Measurements from ENCODE around the gene ABCC11.
"Not testable (repeated sequence)": the region's sequence is repeated elsewhere in the genome, so short reads cannot be mapped to it uniquely, and the experiment has no call there.

The ABCC11 gene

DNA sequence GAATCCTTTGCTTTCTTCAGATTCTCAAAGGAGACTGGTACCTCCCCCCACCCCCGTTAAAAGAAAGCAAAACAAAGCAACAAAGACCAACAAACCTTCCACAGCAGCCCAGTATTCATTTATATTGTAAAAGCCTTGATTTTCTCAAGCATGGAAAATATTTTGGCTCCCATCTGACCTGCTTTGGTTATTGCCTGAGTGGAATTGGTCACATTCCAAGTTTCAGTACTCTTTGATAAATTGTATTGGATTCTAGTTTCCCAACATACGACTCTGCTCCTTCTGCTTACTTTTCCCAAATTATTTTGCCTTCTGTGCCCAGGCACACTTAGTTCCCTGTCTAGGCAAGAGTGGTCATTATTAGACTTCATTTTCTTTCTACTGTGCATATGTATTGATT, 1.3 kb downstream of the ABCC11 start:
- no peak for DNase-seq (ENCODE audit: low spot score)

DNA sequence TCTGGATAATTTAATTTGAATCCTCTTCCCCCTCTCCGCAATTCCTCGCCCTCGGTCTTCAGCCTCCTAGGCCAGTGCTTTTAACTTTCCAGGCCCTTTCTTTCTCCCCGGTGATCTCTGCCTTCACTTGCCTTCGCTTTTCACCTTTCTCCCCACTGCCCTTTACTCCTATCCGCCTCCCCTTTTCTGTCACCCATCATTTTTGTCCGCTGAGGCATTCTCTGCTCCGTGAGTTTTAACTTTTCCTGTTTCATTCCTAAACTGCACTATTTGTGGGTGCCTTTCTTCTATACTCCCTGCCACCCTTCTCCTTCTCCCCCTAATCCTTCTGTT, 2.5 kb downstream of the ABCC11 start:
- DNase-seq (ENCODE audit: low spot score), result no peak

DNA sequence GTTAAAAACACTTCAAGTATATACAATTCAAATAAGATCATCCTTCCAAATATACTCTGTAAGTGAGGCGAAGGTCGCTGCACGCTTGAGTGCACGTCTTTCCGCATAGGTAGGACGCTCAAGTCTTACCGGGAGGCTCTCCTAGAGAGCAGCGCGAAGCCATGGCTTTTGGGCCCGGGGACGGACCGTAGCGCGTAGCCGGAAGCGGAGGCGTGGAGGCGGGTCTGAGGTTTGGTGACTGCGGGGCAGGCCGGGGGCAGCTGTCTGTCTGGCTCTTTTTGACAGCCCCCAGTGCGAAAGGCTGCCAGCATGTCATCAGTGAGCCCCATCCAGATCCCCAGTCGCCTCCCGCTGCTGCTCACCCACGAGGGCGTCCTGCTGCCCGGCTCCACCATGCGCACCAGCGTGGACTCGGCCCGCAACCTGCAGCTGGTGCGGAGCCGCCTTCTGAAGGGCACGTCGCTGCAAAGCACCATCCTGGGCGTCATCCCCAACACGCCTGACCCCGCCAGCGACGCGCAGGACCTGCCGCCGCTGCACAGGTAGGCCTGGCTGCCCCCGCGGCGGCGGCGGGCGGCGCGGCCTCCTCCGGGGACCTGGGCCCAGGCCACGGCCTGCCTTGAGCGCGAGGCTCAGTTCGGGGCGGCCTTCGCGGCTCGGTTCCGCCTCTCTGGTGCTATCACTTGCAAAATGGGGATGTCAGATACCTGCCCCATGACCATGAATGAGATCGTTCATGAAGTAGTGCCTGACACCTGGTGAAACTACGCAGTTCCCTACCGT, 3.1 kb downstream of the ABCC11 start, which contains the start of gene LONP2:
Gene LONP2 (plus strand): TSS at position 221 of the 783 bp plus-strand sequence. CDS start 89 bp downstream, at position 310.
- DNase-seq (ENCODE audit: low spot score), result peak; percentile 94

DNA sequence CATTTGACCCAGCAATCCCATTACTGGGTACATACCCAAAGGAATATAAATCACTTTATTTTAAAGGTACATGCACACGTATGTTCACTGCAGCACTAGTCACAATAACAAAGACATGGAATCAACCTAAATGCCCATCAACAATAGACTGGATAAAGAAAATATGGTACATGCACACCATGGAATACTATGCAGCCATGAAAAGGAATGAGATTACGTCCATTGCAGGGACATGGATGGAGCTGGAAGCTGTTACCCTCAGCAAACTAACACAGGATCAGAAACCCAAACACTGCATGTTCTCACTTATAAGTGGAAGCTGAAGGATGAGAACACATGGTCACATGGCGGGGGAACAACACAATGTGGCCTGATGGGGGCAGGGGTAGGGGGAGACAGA, 7.2 kb downstream of the ABCC11 start:
- not testable (repeated sequence) for DNase-seq (ENCODE audit: low spot score)

DNA sequence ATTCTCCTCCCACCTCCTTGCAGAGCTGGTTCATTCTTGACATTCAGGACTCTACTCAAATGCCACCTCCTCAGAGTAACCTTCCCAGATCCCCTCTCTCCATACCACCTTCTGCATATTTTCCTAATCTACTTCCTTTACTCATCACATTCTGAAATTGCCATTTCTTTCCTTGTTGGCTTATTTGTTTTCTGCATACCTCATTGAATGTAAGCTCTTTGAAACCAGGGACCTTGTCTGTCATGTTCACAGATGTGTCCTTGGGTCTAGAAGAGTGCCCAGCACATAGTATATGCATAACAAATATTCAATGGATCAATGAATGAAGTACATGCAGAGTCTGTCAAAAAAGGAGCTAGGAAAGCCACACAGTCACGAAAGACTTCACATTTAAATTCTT, 11.1 kb downstream of the ABCC11 start:
- no peak for DNase-seq (ENCODE audit: low spot score)

DNA sequence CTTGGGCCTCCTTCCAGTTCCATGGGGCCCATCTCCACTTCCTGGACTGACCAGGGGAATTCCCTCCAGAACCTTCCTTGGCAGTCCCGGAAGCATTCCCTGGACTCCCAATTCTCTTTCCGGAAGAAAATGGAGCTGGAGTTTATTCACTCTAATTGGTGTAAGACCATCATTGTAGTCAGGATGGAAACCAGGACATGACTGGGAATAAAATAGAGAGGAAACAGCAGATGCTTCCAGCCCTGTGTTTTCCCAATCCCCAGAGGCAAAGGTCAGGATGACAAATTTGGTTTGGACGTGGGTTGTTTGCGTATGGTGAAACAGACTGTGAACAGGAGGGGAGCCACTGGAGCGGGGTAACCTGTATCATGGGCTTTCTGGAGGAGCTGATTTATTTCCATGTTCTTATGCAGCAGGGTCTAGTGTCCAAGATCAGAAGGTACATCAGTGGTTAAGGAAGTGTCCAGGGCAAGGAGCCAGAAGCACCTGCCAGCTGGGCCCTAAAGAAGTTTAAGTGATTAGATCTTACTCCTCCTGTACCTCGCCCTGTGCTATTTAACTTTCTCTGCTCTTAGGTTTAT, 11.7 kb downstream of the ABCC11 start:
- DNase-seq (ENCODE audit: low spot score), result no peak

DNA sequence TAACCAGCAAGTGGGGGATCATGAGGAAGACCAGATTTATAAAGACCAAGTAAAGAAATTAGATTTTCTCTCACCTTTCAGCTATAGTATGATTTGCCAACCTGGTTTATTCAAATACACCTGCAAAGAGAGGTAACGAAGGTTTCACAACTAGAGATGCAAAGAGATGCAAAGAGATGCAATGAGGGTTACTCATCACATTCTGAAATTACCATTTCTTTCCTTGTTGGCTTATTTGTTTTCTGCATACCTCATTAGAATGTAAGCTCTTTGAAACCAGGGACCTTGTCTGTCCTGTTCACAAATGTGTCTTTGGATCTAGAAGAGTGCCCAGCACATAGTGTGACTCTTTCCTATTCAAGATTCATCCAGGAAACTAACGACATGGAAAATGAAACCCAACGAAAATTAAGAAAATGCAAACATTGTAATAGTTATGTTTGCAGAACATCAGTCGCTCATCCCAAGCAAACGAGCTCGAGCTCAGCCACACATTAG, 12.2 kb downstream of the ABCC11 start:
- no peak for DNase-seq (ENCODE audit: low spot score)

DNA sequence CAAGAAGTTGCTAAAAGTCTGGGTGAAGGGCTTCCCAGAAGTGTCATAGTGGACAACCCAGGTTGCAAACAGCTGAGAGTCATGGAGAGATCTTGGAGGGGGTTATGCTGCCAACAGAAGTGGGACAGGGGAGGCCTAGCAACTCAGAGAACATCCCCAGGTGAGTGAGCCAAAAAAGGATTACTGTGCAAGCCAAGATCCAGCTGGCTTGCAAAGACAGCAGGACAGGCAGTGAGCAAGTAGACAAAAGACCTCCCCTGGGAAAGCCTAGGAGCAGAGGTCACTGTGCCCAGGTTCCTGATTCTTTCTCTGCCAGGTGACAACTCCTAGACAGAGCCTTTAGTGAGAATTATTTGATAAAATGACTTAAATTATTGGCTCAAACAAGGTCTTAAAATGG, 12.7 kb downstream of the ABCC11 start:
- no peak for DNase-seq (ENCODE audit: low spot score)

DNA sequence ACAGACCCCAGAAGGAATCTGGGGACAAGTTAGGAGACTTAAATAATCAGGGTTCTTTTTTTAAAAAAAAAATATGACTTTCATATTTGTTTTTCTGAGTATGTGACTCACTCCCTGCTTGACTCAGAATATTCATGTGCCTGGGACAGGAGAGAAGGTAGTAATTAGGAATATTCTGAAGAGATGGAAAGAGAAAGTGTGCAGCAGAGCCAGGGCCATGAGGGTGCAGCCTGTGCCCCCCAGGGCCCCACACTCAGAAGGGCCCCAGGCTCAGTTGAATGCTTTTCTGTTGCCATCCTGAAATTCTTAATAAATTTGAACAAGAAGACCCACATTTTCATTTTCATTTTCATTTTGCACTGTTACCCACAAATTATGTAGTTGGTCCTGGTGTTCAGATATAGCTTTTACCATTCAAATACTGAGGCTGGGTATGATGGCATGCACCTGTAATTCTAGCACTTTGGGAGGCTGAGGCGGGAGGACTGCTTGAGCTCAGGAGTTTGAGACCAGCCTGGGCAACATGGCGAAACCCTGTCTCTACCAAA, 14.8 kb downstream of the ABCC11 start:
- DNase-seq (ENCODE audit: low spot score), result peak; percentile 8

DNA sequence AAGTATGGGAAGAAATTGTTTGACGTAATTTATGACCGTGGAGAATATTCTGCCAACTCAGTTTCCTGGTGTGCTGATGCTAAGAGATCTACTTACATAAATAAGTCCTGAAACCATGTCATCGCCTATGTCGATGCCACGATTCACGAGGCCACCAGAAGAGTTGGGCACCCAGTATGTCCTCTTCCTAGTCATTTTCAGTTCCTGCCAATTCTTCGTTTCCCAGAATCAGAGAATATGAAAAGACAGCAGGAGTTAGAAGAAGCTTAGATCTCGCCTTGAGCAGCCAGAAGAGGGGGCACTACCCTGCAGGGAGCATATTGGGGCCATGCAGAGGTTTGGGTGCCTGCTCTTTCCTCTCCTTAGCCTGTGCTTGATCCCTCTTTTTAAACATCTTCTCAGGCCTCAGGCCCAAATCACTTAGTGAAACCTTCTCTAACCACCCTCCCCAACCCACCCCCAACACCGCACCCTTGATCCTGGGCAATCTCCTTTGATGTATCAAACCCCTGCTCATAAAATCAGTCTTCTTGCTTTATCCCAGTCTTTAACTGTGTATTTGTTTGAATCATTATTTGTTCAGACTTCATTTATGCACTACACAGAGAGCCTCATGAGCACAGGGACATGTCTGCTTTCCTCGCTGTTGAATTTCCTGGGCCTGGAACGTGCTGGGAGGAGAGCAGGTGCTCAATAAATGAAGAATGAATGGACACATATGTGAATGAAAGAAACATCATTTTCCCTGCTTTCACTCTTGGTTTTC, 15.4 kb downstream of the ABCC11 start:
- DNase-seq (ENCODE audit: low spot score), result peak; percentile 45

DNA sequence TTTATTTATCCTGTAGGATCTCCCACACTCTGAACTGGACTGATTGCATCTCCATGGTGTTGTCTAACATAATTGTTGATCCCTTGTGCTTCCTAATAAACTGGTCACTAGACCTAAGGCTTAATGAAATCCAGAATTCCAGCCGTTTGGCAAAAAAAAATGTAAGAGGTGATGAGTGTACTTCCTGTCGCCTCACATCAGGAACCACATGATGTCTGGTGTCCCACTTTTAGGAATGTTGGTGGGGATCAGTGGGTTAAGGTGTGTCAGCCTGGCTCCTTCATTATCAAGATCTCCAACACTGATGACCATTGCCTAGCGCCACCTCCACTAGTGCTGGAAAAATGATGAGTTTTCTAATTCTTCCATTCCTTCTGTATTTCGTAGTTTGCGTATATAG, 21.9 kb downstream of the ABCC11 start:
- DNase-seq (ENCODE audit: low spot score), result no peak

DNA sequence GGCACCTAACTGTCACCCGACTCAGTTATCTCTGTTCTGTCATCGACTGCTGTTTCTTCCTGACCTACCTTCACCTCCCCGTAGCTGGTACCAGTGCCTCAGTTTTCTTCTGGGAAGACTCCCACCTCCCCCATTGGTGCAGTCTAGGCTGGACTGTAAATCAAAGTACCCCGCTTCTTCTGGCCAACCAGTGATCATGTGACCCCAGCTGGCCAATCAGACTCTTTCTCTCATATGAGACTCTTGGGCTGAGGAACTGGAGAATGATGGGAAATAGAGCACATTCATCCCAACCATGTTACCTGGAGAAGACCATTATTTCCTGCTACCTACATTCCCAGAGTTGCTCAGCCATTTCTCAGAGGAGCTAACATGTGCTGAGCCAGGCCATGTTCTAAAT, 23.8 kb downstream of the ABCC11 start:
- no peak for DNase-seq (ENCODE audit: low spot score)

DNA sequence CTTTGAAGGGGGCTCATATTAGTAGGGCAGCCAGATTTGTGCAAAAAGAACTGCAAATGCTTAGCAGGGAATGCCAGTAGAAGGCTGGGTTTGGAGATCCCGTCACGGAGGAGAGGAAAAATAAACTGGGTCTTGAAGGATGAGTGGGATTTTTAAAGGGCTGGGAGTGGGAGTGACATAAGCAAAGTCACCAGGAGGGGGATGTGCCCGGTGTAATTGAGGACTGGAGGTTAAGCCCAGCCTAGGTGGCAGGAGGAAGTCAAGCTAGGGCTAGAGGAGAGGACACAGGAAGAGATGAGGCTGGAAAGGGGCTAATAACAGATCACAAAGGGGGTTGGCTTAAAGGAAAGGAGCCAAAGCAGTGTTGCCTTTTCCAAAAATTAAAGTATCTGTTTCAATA, 26.4 kb downstream of the ABCC11 start:
- no peak for DNase-seq (ENCODE audit: low spot score)

DNA sequence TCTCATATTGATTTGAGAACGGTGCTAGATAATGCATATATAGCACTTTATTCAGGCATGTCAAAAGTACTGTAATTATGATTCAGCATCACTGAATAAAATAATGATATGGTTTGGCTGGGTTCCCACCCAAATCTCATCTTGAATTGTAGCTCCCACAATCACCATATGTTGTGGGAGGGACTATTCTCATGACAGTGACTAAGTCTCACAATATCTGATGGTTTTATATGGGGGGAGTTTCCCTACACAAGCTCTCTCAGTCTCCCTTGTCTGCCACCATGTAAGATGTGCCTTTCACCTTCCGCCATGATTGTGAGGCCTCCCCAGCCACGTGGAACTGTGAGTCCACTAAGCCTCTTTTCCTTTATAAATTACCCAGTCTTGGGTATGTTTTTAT, 28.9 kb downstream of the ABCC11 start:
- no peak for DNase-seq (ENCODE audit: low spot score)

DNA sequence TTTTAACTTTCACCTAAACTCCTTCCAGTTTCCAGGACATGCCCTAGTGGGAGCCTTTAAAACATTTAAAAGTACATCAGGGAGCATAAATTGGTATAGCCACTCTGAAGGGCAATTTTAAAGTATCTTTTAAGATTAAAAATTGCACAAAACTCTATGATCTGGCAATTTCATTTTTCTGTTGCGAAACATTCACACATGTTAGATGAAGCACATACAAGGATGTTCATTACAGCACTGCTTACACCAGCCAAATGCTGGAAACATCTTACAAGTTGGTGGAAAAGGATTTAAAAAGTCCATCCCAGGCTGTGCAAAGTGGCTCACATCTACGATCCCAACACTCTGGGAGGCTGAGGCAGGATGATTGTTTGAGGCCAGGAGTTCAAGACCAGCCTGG, 29.6 kb downstream of the ABCC11 start:
- no peak for DNase-seq (ENCODE audit: low spot score)

DNA sequence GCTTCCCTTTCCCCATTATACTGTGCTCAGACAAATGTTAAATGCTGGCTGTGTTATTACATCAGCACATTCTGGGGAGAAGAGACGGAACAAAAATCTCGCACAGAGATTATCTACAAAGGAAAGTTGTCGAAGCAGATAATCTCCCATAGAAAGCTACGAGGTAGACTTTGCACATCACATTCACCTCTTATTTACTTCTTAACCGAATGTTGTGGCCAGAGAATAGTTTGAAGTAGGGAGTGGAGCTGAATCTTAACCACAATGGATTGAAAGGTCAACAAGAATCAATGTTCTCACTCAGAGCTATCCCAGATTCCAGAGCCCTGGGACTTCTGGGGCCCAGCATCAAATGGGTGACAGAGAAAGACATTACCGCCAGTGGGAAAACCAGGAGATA, 31.6 kb downstream of the ABCC11 start:
- DNase-seq (ENCODE audit: low spot score), result no peak

DNA sequence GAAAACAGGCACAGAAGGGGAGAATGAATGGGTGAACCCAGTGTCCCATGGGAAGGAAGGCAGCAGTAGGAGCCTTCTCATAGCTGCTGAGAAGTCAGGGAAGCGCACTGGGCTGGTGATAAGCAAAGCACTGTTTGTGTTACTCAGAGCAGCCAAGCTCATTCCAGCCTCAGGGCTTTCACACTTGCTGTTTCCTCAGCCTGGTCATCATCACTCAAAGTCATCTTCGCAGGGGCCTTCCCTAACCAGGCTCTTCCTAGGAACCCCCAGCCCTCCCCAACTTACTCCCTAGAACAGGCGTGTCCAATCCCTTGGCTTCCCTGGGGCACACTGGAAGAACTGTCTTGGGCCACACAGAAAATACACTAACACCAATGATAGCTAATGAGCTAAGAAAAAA, 35.3 kb downstream of the ABCC11 start:
- no peak for DNase-seq (ENCODE audit: low spot score)

DNA sequence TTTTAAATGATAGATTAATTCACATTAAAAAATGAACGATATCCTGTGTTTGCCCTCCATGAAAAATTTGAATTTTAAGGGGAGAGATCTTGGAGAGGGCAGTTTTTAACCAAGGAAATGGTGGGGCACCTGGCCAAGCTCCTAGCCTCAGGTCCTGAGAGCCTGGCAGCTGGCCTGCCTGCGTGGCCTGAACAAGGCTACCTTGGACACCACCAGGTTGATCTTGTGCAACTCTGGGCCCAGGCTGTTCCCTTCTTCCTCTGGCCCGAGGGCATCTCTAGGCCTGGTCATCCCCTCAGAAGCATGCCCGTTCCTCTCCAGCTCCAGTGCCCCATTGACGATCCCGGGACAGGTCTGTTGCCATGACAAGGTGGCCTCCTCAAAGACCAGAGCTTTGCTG, 36.6 kb downstream of the ABCC11 start:
- DNase-seq (ENCODE audit: low spot score), result no peak

DNA sequence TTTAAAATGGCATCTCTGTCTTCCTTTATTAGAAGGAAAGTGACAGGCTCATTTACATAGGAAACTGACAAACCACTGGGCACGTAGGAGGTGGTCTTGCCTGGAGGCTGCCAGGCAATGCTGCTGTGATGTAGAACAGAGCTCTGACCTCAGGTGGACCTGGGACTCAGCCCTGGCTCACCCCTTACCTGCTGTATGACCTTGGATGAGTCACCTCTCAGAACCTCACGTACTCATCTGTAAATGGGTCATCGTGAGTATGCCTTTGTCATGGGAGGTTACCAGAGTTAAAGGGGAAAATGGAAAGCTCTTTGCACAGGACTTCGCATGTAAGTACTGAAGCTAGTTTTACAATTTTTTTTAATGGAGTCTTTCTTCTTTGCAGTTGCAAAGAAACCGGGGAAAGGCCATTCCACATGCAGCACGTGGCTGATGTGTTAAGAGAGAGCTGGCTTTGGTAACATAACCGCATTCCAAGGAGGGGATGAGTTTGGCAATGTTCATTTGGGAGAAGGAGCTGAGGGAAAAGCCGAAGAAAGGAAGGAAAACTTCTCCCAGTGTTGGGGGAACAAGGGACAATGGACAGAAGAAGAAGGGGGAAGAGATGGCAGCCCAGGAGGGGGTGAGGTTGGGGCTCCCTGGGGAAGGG, 40.6 kb downstream of the ABCC11 start:
- no peak for DNase-seq (ENCODE audit: low spot score)

DNA sequence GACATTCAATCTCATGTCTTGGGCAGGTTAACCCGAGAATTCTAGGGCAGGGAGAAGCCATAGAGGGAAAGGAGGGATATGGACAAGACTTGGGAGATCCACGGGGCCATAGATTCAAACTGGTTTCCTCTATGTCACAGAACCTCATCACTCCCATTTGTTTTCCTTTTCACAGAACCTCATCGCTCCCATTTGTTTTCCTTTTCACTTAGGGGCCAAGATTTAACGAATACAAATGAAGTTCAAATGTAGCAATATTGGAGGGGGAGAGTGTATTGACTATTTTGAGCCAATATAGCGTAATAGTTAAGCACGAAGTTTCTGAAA, 42.6 kb downstream of the ABCC11 start:
- DNase-seq (ENCODE audit: low spot score), result no peak

DNA sequence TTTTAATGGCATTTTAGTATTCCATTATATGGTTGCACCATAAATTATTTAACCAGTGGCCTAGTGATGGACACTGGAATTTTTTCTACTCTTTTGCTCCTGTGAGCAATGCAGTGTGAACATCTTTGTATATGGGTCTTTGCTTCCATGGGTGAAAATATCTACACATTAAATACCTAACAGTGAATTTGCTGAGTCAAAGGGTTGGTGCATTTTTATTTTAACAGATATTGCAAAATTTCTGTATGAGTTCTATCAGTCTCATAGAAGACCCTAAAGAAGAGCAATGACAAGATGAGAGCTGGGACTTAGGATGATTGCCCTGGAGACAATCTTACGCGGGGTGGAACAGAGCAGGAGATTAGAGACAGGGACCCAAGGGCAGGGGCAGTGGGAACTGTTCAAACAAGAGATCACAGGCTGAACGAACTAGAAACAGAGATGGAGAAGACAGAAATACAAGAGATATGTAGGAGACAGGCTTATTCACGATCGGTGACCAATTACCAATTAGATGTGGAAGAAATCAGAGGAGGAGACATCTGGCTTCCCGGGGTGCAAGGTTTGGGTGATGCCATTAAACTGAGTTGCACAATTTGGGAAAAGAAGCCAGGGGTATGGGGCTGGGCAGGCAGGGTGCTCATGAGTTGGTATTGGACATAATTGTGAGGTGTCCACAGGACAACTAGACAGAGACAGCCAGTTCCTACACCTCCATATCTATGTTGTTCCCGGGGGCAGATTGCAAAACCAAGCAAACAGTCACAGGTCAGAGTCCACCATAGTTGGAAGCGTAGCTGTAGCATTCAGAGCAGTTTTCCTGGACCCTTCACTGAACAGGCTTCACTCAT, 43.1 kb downstream of the ABCC11 start:
- no peak for DNase-seq (ENCODE audit: low spot score)
